ENCODE results near the gene SKP2.

GRCh38 chr5:36158144-36158543 is 6.2 kb downstream of the SKP2 start:
- TF ChIP-seq CTCF (IDR thresholded peaks at IDR 0.05 in 8 of 11, conservative IDR thresholded peaks at IDR 0.05 in 3 of 11) (no peak), POLR2AphosphoS5 (IDR thresholded peaks at IDR 0.05) (no peak)

Measured in spleen (tissue), 7 donors.